PFSK-1 (cell line): ENCODE data around the gene HAUS5.

Experiments used
- FOXP2 ChIP-seq: optimal IDR thresholded peaks from 2 replicates; pipeline ENCODE3; 2011; ENCODE audit warnings: borderline replicate concordance, control low read depth, inconsistent platforms; ENCODE audit not compliant: insufficient read depth; ENCODE audit errors: extremely low read length, extremely low read depth
- POLR2AphosphoS5 ChIP-seq: IDR thresholded peaks from 2 replicates; pipeline ENCODE4 v1.6.1; 2012; ENCODE audit warnings: low read depth, mild to moderate bottlenecking, control low read depth, low read length, moderate library complexity
- SIN3A ChIP-seq: IDR thresholded peaks from 2 replicates; pipeline ENCODE4 v1.6.1; 2012; ENCODE audit warnings: mild to moderate bottlenecking, low read length, moderate library complexity, borderline replicate concordance; ENCODE audit not compliant: insufficient read depth
- TAF1 ChIP-seq: IDR thresholded peaks from 2 replicates; pipeline ENCODE4 v1.6.1; 2012; ENCODE audit warnings: low read length, control low read depth, borderline replicate concordance; ENCODE audit not compliant: insufficient read depth
- TF ChIP-seq, protein P1 (sequence below), 2 experiments: IDR thresholded peaks; 2 replicates each; pipeline versions ENCODE4 v1.6.1 to v1.8.0; 2011 to 2012; ENCODE audit warnings: low read depth in 2 of 2, low read length in 2 of 2, control low read depth in 1 of 2, inconsistent platforms in 1 of 2, mild to moderate bottlenecking in 1 of 2, moderate library complexity in 1 of 2; ENCODE audit not compliant: insufficient read depth in 1 of 2

HAUS5 gene

GRCh38 chr19:35566738-35567137 lies 45.8 kb upstream of the HAUS5 start:
- TF ChIP-seq, protein P1, sequence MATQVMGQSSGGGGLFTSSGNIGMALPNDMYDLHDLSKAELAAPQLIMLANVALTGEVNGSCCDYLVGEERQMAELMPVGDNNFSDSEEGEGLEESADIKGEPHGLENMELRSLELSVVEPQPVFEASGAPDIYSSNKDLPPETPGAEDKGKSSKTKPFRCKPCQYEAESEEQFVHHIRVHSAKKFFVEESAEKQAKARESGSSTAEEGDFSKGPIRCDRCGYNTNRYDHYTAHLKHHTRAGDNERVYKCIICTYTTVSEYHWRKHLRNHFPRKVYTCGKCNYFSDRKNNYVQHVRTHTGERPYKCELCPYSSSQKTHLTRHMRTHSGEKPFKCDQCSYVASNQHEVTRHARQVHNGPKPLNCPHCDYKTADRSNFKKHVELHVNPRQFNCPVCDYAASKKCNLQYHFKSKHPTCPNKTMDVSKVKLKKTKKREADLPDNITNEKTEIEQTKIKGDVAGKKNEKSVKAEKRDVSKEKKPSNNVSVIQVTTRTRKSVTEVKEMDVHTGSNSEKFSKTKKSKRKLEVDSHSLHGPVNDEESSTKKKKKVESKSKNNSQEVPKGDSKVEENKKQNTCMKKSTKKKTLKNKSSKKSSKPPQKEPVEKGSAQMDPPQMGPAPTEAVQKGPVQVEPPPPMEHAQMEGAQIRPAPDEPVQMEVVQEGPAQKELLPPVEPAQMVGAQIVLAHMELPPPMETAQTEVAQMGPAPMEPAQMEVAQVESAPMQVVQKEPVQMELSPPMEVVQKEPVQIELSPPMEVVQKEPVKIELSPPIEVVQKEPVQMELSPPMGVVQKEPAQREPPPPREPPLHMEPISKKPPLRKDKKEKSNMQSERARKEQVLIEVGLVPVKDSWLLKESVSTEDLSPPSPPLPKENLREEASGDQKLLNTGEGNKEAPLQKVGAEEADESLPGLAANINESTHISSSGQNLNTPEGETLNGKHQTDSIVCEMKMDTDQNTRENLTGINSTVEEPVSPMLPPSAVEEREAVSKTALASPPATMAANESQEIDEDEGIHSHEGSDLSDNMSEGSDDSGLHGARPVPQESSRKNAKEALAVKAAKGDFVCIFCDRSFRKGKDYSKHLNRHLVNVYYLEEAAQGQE (IDR thresholded peaks at IDR 0.05; ENCODE audit: insufficient read depth in 1 of 2, low read depth in 2 of 2, low read length in 2 of 2) = no peak
- no peak for TF ChIP-seq FOXP2
- TF ChIP-seq TAF1 = no peak
- no peak for TF ChIP-seq SIN3A
- no peak for TF ChIP-seq POLR2AphosphoS5

DNA sequence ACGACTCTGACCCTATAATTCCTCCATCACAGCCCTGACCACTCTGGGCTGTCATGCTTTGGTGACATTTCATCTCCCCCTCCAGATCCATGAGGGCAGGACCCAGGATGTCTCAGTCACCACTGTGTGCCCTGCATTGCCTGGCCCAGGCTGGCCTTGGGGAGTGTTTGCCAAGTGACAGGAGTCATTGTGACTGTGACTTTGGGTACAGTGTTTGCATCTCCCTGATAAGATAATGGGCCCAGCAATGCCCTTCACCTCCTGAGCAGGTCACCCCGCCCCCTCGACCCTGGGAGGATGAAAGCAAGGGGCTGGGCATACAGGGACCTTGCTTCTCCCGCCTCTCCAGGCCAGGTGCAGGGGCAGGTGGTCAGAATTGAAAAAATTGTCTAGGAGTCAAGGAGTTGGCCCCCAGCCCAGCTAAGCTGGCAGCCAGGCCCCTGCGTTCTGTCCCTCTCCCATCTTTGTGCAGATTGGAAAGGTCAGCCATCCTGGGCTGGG lies 43.2 kb upstream of the HAUS5 start:
- TF ChIP-seq SIN3A = no peak
- no peak for TF ChIP-seq FOXP2
- no peak for TF ChIP-seq POLR2AphosphoS5
- TF ChIP-seq, protein P1 (IDR thresholded peaks at IDR 0.05; ENCODE audit: insufficient read depth in 1 of 2, low read depth in 2 of 2, low read length in 2 of 2) = no peak
- TF ChIP-seq TAF1 = no peak

- TF ChIP-seq TAF1 (no peak), POLR2AphosphoS5 (no peak), FOXP2 (no peak), SIN3A (no peak)
- TF ChIP-seq, protein P1 (IDR thresholded peaks at IDR 0.05; ENCODE audit: insufficient read depth in 1 of 2, low read depth in 2 of 2, low read length in 2 of 2) = no peak
Observed at GRCh38 chr19:35571406-35571965, 41.0 kb upstream of the HAUS5 start.

- TF ChIP-seq FOXP2 = no peak
- TF ChIP-seq TAF1 = no peak
- TF ChIP-seq, protein P1 (IDR thresholded peaks at IDR 0.05; ENCODE audit: insufficient read depth in 1 of 2, low read depth in 2 of 2, low read length in 2 of 2) = no peak
- TF ChIP-seq SIN3A = no peak
- no peak for TF ChIP-seq POLR2AphosphoS5
Observed at GRCh38 chr19:35577918-35578317, 34.6 kb upstream of the HAUS5 start.
